HEK293 (cell line): ENCODE data around the gene SUPT4H1.

Source experiments
- HOXD13 ChIP-seq: sonication (generic); formaldehyde crosslinking; IDR thresholded peaks from 2 replicates; pipeline ENCODE4 v1.8.0; 2022; ENCODE audit warnings: missing genetic modification reagents, borderline replicate concordance
- KLF17 ChIP-seq: fragments of 450-650 bp; formaldehyde crosslinking; IDR thresholded peaks from 2 replicates; pipeline ENCODE4 v1.5.1; 2016; ENCODE audit warnings: missing biosample characterization, missing genetic modification characterization
- MZF1 ChIP-seq: fragments of 450-650 bp; formaldehyde crosslinking; IDR thresholded peaks from 2 replicates; pipeline ENCODE4 v1.5.1; 2017; ENCODE audit warnings: missing biosample characterization, missing genetic modification characterization, borderline replicate concordance
- PATZ1 ChIP-seq: fragments of 450-650 bp; formaldehyde crosslinking; IDR thresholded peaks from 2 replicates; pipeline ENCODE4 v1.5.1; 2016; ENCODE audit warnings: missing biosample characterization, missing genetic modification characterization
- SETDB1 ChIP-seq: IDR thresholded peaks from one replicate; pipeline ENCODE4 v1.6.1; 2017; ENCODE audit warnings: mild to moderate bottlenecking, low read length, moderate library complexity, mixed read lengths; ENCODE audit not compliant: insufficient read length
- SP3 ChIP-seq: fragments of 450-650 bp; formaldehyde crosslinking; IDR thresholded peaks from 2 replicates; pipeline ENCODE4 v1.5.1; 2016; ENCODE audit warnings: missing biosample characterization, missing genetic modification characterization
- SP7 ChIP-seq: fragments of 450-650 bp; formaldehyde crosslinking; IDR thresholded peaks from 2 replicates; pipeline ENCODE4 v1.5.1; 2016; ENCODE audit warnings: missing biosample characterization, missing genetic modification characterization
- ZBTB48 ChIP-seq: fragments of 450-650 bp; formaldehyde crosslinking; IDR thresholded peaks from 2 replicates; pipeline ENCODE4 v1.5.1; 2016; ENCODE audit warnings: missing biosample characterization, missing genetic modification characterization
- ZNF157 ChIP-seq: fragments of 450-650 bp; formaldehyde crosslinking; IDR thresholded peaks from 2 replicates; pipeline ENCODE4 v1.5.1; 2016; ENCODE audit warnings: missing biosample characterization, missing genetic modification characterization
- ZNF169 ChIP-seq: fragments of 450-650 bp; formaldehyde crosslinking; IDR thresholded peaks from 2 replicates; pipeline ENCODE4 v1.5.1; 2016; ENCODE audit warnings: missing biosample characterization, missing genetic modification characterization
- ZNF24 ChIP-seq: fragments of 450-650 bp; formaldehyde crosslinking; IDR thresholded peaks from 2 replicates; pipeline ENCODE4 v1.5.1; 2016; ENCODE audit warnings: missing biosample characterization, missing genetic modification characterization
- ZNF366 ChIP-seq: fragments of 450-650 bp; formaldehyde crosslinking; conservative IDR thresholded peaks from 2 replicates; pipeline ENCODE4 v1.5.1; 2016; ENCODE audit warnings: missing biosample characterization, missing genetic modification characterization
- ZNF394 ChIP-seq: fragments of 450-650 bp; formaldehyde crosslinking; IDR thresholded peaks from 2 replicates; pipeline ENCODE4 v1.5.1; 2016; ENCODE audit warnings: missing biosample characterization, missing genetic modification characterization, mild to moderate bottlenecking, moderate library complexity, borderline replicate concordance
- ZNF398 ChIP-seq: fragments of 450-650 bp; formaldehyde crosslinking; IDR thresholded peaks from 2 replicates; pipeline ENCODE4 v1.5.1; 2017; ENCODE audit warnings: missing biosample characterization, missing genetic modification characterization
- ZNF449 ChIP-seq: fragments of 450-650 bp; formaldehyde crosslinking; IDR thresholded peaks from 2 replicates; pipeline ENCODE4 v1.5.1; 2017; ENCODE audit warnings: missing biosample characterization, mild to moderate bottlenecking, missing genetic modification characterization, moderate library complexity
- ZNF548 ChIP-seq: fragments of 450-650 bp; formaldehyde crosslinking; IDR thresholded peaks from 2 replicates; pipeline ENCODE4 v1.5.1; 2016; ENCODE audit warnings: missing biosample characterization, missing genetic modification characterization
- ZNF623 ChIP-seq: fragments of 450-650 bp; formaldehyde crosslinking; IDR thresholded peaks from 2 replicates; pipeline ENCODE4 v1.5.1; 2016; ENCODE audit warnings: missing biosample characterization, missing genetic modification characterization
- ZNF629 ChIP-seq: fragments of 450-650 bp; formaldehyde crosslinking; IDR thresholded peaks from 2 replicates; pipeline ENCODE4 v1.5.1; 2017; ENCODE audit warnings: missing biosample characterization, missing genetic modification characterization
- ZNF692 ChIP-seq: fragments of 450-650 bp; formaldehyde crosslinking; IDR thresholded peaks from 2 replicates; pipeline ENCODE4 v1.5.1; 2016; ENCODE audit warnings: missing biosample characterization, missing genetic modification characterization
- TF ChIP-seq, protein P1 (sequence below): fragments of 450-650 bp; formaldehyde crosslinking; IDR thresholded peaks from 2 replicates; pipeline ENCODE4 v1.5.1; 2017; ENCODE audit warnings: missing biosample characterization, missing genetic modification characterization
- TF ChIP-seq, protein P2 (sequence below): fragments of 450-650 bp; formaldehyde crosslinking; conservative IDR thresholded peaks from 2 replicates; pipeline ENCODE4 v1.5.1; 2016; ENCODE audit warnings: low read depth, missing biosample characterization, missing genetic modification characterization

Gene SUPT4H1

GRCh38 chr17:58313815-58314705, 37.9 kb downstream of the SUPT4H1 start (continued):
- TF ChIP-seq ZNF398 (tag by site-specific recombination) (peak; percentile 64; the same call in 1 of the 2 replicates), PATZ1 (tag by site-specific recombination) (peak; percentile 60; the same call in 1 of the 2 replicates), ZNF449 (tag by site-specific recombination) (no peak), HOXD13 (CRISPR knock-in tag) (no peak), ZBTB48 (tag by site-specific recombination) (peak; percentile 94), ZNF394 (tag by site-specific recombination) (no peak), ZNF366 (tag by site-specific recombination) (peak; percentile 64), SP7 (tag by site-specific recombination) (peak; percentile 83), SP3 (tag by site-specific recombination) (0 out of 2 replicates have a peak, but pooled peaks have one; percentile 24), ZNF692 (peak; percentile 51; the same call in 1 of the 2 replicates), ZNF24 (tag by site-specific recombination) (peak; percentile 65; the same call in 1 of the 2 replicates), ZNF629 (tag by site-specific recombination) (peak; percentile 58), ZNF157 (tag by site-specific recombination) (no peak), SETDB1 (peak; percentile 86), ZNF548 (tag by site-specific recombination) (no peak), ZNF169 (no peak), ZNF623 (tag by site-specific recombination) (0 out of 2 replicates have a peak, but pooled peaks have one; percentile 4), KLF17 (tag by site-specific recombination) (0 out of 2 replicates have a peak, but pooled peaks have one; percentile 33), MZF1 (tag by site-specific recombination) (peak; percentile 73; the same call in 1 of the 2 replicates)
- TF ChIP-seq, protein P1, sequence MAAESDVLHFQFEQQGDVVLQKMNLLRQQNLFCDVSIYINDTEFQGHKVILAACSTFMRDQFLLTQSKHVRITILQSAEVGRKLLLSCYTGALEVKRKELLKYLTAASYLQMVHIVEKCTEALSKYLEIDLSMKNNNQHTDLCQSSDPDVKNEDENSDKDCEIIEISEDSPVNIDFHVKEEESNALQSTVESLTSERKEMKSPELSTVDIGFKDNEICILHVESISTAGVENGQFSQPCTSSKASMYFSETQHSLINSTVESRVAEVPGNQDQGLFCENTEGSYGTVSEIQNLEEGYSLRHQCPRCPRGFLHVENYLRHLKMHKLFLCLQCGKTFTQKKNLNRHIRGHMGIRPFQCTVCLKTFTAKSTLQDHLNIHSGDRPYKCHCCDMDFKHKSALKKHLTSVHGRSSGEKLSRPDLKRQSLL (tag by site-specific recombination) = no peak
- TF ChIP-seq, protein P2, sequence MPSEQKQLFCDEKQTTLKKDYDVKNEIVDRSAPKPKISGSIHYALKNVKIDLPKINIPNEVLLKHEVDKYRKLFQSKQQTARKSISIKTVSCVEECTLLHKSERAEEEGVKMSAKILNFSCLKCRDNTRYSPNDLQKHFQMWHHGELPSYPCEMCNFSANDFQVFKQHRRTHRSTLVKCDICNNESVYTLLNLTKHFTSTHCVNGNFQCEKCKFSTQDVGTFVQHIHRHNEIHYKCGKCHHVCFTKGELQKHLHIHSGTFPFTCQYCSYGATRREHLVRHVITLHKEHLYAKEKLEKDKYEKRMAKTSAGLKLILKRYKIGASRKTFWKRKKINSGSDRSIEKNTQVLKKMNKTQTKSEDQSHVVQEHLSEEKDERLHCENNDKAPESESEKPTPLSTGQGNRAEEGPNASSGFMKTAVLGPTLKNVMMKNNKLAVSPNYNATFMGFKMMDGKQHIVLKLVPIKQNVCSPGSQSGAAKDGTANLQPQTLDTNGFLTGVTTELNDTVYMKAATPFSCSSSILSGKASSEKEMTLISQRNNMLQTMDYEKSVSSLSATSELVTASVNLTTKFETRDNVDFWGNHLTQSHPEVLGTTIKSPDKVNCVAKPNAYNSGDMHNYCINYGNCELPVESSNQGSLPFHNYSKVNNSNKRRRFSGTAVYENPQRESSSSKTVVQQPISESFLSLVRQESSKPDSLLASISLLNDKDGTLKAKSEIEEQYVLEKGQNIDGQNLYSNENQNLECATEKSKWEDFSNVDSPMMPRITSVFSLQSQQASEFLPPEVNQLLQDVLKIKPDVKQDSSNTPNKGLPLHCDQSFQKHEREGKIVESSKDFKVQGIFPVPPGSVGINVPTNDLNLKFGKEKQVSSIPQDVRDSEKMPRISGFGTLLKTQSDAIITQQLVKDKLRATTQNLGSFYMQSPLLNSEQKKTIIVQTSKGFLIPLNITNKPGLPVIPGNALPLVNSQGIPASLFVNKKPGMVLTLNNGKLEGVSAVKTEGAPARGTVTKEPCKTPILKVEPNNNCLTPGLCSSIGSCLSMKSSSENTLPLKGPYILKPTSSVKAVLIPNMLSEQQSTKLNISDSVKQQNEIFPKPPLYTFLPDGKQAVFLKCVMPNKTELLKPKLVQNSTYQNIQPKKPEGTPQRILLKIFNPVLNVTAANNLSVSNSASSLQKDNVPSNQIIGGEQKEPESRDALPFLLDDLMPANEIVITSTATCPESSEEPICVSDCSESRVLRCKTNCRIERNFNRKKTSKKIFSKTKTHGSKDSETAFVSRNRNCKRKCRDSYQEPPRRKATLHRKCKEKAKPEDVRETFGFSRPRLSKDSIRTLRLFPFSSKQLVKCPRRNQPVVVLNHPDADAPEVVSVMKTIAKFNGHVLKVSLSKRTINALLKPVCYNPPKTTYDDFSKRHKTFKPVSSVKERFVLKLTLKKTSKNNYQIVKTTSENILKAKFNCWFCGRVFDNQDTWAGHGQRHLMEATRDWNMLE (tag by site-specific recombination) = peak; percentile 40; the same call in 1 of the 2 replicates
